Peyer's patch (tissue), 4 donors: ENCODE measurements around the gene ALDH1L1. TPM values are rescaled to one million over a fixed set of nuclear protein-coding genes. Genes with fewer than 3 reads are reported as not detected.
A peak's percentile ranks its signal among the peaks of the same experiment; 100 is the strongest.

ENCODE experiments used
- DNase-seq, 3 donors: peaks; one replicate each; pipeline ENCODE4 v3.0.0-alpha.2; 2017 to 2019
- H3K27ac ChIP-seq, 4 donors: fragments of 200-600 bp; sonication (generic); one replicate each; pipeline ENCODE4 v1.5.1; 2016 to 2019
- H3K27me3 ChIP-seq, 2 donors: fragments of 200-600 bp; sonication (generic); one replicate each; pipeline ENCODE4 v1.5.1; 2019
- H3K36me3 ChIP-seq, 3 donors: fragments of 200-600 bp; sonication (generic); one replicate each; pipeline ENCODE4 v1.5.1; 2016 to 2019
- H3K4me1 ChIP-seq, 4 donors: fragments of 200-600 bp; sonication (generic); one replicate each; pipeline ENCODE4 v1.5.1; 2016 to 2019
- H3K4me3 ChIP-seq, 4 donors: fragments of 200-600 bp; sonication (generic); 1 replicate in 3 of 4; 2 replicates in 1 of 4; pipeline ENCODE4 v1.5.1; 2016 to 2019; ENCODE audit warnings: mild to moderate bottlenecking in 1 of 4
- H3K9me3 ChIP-seq, 4 donors: fragments of 200-600 bp; sonication (generic); one replicate each; pipeline ENCODE4 v1.5.1; 2016 to 2019; ENCODE audit warnings: mild to moderate bottlenecking in 1 of 4
- POLR2A ChIP-seq, 2 donors: fragments of 450-650 bp; IDR thresholded peaks; one replicate each; pipeline ENCODE4 v1.5.1; 2017; ENCODE audit warnings: antibody characterized with exemption in 2 of 2, mild to moderate bottlenecking in 2 of 2, moderate library complexity in 2 of 2
- total RNA-seq, 4 donors: library from RNA; depleted of rRNA; stranded (reverse); fragments of >200 nt; gene quantifications; one replicate each; pipeline ENCODE4 v1.1.0, GENCODE V29; 2016
- TF ChIP-seq, protein P1 (sequence below), 6 experiments: fragments of 450-650 bp in 4 of 6; fragments of 200-600 bp in 2 of 6; sonication (generic) in 1 of 6; IDR thresholded peaks; one replicate each; pipeline ENCODE4 v1.5.1; 2017 to 2019; ENCODE audit warnings: antibody characterized with exemption in 6 of 6, mild to moderate bottlenecking in 3 of 6, moderate library complexity in 1 of 6

The ALDH1L1 gene
- total RNA-seq, 4 donors from 2014 or later, result 2.0 to 14.2 (median 4.6) TPM

- Histone ChIP-seq H3K4me1 (no peaks in the 10 kb centered on the region), H3K4me3 (no peak overlapping the region), H3K9me3 (no peaks in the 10 kb centered on the region), H3K27ac (no peak overlapping the region), H3K36me3 (no peaks in the 10 kb centered on the region), H3K27me3 (no peaks in the 10 kb centered on the region)
- no peak for DNase-seq
- no peak for TF ChIP-seq POLR2A (IDR thresholded peaks at IDR 0.05)
- TF ChIP-seq, protein P1, sequence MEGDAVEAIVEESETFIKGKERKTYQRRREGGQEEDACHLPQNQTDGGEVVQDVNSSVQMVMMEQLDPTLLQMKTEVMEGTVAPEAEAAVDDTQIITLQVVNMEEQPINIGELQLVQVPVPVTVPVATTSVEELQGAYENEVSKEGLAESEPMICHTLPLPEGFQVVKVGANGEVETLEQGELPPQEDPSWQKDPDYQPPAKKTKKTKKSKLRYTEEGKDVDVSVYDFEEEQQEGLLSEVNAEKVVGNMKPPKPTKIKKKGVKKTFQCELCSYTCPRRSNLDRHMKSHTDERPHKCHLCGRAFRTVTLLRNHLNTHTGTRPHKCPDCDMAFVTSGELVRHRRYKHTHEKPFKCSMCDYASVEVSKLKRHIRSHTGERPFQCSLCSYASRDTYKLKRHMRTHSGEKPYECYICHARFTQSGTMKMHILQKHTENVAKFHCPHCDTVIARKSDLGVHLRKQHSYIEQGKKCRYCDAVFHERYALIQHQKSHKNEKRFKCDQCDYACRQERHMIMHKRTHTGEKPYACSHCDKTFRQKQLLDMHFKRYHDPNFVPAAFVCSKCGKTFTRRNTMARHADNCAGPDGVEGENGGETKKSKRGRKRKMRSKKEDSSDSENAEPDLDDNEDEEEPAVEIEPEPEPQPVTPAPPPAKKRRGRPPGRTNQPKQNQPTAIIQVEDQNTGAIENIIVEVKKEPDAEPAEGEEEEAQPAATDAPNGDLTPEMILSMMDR (IDR thresholded peaks at IDR 0.05), result no peak
Measured at GRCh38 chr3:126158016-126158911, 22.1 kb downstream of the ALDH1L1 start.

DNA sequence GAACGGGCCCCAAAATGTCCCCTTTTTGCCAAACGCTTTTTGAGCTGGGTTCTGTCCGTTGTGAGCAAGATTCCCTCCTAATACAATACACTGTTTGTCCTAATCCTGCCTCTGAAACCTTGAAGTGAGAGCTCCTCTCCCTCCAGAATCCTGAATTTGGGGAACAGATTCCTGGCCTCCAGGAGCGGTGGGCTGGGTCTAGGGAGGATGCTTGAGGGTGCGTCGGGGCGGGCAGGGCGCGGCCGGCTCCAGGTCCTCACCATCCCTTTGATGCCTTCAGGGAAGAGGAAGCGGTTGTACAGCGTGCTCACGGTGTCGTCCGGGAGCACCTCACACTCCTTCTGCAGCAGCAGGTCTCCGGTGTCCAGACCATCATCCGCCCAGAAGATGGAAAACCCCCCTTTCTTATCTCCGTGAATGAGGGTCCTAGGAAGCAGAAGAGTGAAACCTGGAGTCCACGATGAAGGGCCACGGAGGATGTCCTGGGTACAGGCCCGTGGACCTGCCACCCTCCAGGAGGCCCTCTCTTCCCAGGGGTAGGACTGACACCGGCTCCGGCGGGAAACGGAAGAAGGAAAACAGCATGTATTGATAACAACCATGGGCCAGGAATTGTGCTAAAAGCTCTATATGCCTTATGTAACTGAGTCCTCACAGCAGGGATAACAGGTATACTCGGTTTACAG is 23.2 kb downstream of the ALDH1L1 start:
- Histone ChIP-seq H3K9me3 (no peaks in the 10 kb centered on the region), H3K27me3 (no peaks in the 10 kb centered on the region), H3K4me3 (no peak overlapping the region), H3K4me1 (no peaks in the 10 kb centered on the region), H3K36me3 (no peaks in the 10 kb centered on the region), H3K27ac (no peak overlapping the region)
- no peak for DNase-seq
- TF ChIP-seq, protein P1 (IDR thresholded peaks at IDR 0.05), result no peak
- TF ChIP-seq POLR2A (IDR thresholded peaks at IDR 0.05), result no peak

DNA sequence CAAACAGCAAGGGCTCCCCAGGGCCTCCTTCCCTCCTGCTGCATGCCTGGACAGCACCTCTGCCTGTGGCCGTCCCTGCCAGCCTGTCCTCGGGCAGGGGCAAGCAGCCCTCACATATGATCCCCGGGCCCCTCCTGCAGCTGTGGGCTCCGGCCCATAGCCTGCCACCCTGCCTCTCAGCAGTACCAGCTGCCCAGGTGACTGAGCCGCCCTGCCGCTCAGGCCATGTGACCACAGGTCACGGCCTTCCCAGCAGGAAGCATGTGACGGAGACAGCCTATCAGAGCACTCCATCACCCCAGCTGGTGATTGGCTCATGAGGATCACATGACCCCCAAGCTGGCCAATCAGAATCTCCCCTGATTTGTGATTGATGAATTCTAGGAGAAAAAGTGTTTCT is 23.9 kb downstream of the ALDH1L1 start:
- Histone ChIP-seq H3K4me1 (no peaks in the 10 kb centered on the region), H3K9me3 (no peaks in the 10 kb centered on the region), H3K27me3 (no peaks in the 10 kb centered on the region), H3K4me3 (no peak overlapping the region), H3K27ac (no peak overlapping the region), H3K36me3 (no peaks in the 10 kb centered on the region)
- TF ChIP-seq, protein P1 (IDR thresholded peaks at IDR 0.05), result no peak
- no peak for TF ChIP-seq POLR2A (IDR thresholded peaks at IDR 0.05)
- peak in 1 of 3 donors; percentile 4 for DNase-seq

DNA sequence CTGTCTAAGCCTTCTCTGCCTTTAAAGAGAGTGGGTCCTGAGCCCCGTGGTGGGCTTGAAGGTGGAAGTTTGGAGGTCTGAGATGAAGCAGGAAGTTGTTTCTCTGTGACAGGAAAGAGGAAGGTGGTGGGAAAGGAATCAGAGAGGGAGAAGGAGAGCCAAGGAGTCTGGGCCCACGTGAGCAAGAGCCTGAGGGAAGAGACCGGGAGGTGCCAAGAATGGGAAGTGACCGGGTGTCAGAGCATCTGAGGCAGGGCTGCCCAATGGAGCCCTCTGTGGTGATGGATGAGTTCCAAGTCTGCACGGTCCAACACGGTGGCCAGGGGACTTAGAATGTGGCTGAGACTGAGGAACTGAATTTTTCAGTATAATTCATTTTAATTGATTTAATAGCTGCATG is 24.6 kb downstream of the ALDH1L1 start:
- no peak overlapping the region for H3K27ac ChIP-seq
- H3K27me3 ChIP-seq, result no peaks in the 10 kb centered on the region
- H3K4me1 ChIP-seq, result no peaks in the 10 kb centered on the region
- no peaks in the 10 kb centered on the region for H3K36me3 ChIP-seq
- TF ChIP-seq, protein P1 (IDR thresholded peaks at IDR 0.05), result no peak
- TF ChIP-seq POLR2A (IDR thresholded peaks at IDR 0.05), result no peak
- no peak for DNase-seq
- no peak overlapping the region for H3K4me3 ChIP-seq
- H3K9me3 ChIP-seq, result no peaks in the 10 kb centered on the region

- Histone ChIP-seq H3K27ac (no peak overlapping the region), H3K4me3 (no peak overlapping the region), H3K36me3 (no peaks in the 10 kb centered on the region), H3K27me3 (no peaks in the 10 kb centered on the region), H3K4me1 (no peaks in the 10 kb centered on the region), H3K9me3 (no peaks in the 10 kb centered on the region)
- no peak for TF ChIP-seq POLR2A (IDR thresholded peaks at IDR 0.05)
- TF ChIP-seq, protein P1 (IDR thresholded peaks at IDR 0.05), result no peak
- DNase-seq, result peak in 2 of 3 donors; percentile 3 to 27
Measured at GRCh38 chr3:126155280-126155640, 25.1 kb downstream of the ALDH1L1 start.
